Activated T-cell treated with anti-CD3 and anti-CD28 coated beads, Interleukin-2, amount 50 U/mL, for 1 hour (primary cell): ENCODE results near the gene LAMTOR1.

Experiments
- DNase-seq: peaks from one replicate; pipeline ENCODE4 v3.0.0-alpha.2; 2020

LAMTOR1 gene

DNA sequence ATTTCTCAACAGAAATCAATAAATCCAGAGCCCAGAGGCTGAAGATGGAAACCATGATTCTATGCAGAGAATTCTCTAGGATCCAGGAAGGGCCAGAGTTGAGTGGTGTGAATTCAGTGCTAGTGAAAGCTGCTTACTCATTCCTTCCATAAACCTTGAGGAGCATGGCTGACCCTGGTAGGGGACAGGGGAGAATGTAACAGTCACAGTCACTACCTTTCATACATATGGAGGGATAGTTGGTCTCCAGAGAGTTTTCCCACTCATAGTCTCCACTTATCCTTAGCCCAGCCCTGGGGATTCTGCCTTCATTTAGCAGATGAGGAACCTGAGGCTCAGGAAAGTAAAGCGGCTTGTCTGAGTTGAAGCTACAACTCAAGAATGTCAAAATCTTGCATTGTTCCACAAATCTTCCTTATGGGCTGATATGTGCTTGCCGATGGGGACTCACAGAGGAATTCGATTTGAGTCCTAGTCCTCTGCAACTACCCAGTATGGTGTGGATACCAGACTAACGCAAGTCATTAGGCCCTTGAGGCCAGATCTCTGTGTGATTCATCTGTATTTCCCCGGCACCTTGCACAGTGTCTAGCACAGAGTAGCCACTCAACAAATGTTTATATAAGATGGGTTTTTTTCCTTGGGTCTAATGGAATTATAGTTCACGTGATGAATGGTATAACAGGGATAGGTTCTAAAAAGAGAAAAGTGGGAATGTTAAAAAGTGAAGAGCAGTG lies 13.1 kb upstream of the LAMTOR1 start:
- DNase-seq = no peak

GRCh38 chr11:72114570-72114969 lies 11.5 kb upstream of the LAMTOR1 start:
- no peak for DNase-seq

GRCh38 chr11:72112978-72113808 lies 10.1 kb upstream of the LAMTOR1 start:
- no peak for DNase-seq

- DNase-seq = peak; percentile 95
Observed at GRCh38 chr11:72112143-72112977, 9.3 kb upstream of the LAMTOR1 start, which contains the start of gene ANAPC15. TSS of gene ANAPC15 (minus strand) at chr11:72112695. CDS start at chr11:72111276, 1,419 bp downstream.

- DNase-seq = no peak
Observed at GRCh38 chr11:72111300-72112142, 8.4 kb upstream of the LAMTOR1 start.

DNA sequence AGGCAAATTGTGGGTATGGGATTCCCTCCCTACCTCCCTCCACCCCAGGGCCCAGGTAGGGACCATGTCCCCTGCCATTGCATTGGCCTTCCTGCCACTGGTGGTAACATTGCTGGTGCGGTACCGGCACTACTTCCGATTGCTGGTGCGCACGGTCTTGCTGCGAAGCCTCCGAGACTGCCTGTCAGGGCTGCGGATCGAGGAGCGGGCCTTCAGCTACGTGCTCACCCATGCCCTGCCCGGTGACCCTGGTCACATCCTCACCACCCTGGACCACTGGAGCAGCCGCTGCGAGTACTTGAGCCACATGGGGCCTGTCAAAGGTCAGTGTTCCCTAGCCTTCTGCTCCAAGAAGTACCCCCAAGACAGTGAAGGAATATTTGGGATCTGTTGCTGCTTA lies 2.8 kb upstream of the LAMTOR1 start, which contains the start of gene TOMT:
Gene TOMT, plus strand, starts transcription at position 37 of the 400 bp plus-strand sequence. Its CDS starts 28 bp downstream, at position 65.
- no peak for DNase-seq

DNA sequence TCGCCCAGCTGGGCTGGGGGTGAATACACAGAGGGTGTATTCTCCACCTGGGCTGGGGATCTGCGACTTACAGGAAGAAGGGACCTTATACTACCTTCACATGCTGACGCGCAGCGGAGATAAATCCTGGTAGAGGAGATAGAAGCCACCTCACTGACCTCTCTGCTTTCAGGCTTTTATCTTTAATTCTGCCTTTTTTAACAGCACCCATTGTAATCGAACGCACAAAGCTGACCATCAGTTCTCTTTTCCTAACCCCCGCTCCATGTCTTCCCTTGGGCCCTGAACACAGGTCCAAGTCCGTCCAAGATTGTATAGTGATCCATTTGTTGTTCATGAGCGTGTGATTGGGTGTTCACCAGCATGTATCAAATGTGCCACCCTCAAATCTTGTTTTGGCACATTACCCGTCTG lies 664 bp upstream of the LAMTOR1 start:
- no peak for DNase-seq

DNA sequence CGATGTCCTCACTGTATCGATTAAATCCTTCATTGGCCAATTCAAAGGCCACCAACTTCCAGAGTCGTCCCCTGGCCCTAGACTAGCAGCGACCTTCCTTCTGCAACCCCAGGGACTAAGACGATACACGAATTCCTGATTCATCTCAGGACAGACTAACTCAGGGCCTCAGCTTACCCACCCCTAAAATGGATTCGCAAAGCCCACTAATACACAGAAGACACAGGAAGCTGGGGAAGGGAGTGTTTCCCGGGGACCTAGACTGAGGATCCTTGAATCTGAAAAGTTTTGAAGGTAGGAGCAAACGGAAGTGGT lies 509 bp downstream of the LAMTOR1 start:
- DNase-seq = no peak

DNA sequence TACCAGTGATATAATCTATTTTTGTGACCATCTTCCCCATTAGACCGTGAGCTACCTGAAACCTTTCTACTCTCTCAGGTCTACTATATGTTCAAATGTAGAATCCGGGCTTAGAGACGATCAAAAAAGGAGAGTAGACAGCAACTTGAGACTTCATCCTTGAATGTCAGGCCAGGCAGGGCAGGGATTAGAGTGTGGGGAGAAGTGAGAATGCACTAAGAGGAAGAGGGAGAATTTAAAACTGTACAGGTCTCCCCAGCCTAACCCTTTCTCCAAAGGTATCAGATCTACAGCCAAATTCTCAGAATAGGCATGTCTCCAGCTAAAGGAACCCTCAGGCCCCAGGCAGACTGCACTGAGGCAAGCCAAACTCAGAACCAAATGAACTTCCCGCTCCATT lies 935 bp downstream of the LAMTOR1 start:
- no peak for DNase-seq

GRCh38 chr11:72100462-72100861 lies 2.6 kb downstream of the LAMTOR1 start:
- no peak for DNase-seq

DNA sequence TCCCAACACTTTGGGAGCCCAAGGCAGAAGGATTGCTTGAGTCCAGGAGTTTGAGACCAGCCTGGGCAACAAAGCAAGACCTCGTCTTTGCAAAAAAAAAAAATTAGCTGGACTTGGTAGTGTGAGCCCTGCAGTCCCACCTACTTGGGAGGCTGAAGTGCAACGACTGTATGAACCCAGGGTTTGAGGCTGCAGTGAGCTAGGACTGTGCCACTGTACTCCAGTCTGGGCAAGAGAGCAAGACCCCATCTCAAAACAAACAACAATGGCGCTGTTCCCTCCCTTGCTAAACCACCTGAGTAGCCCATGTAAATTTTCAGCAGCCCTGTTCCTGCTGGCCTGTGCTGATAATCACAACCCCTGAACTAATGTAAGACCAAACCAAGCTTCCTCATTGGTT lies 3.1 kb downstream of the LAMTOR1 start:
- no peak for DNase-seq

- no peak for DNase-seq
Observed at GRCh38 chr11:72098741-72099140, 4.4 kb downstream of the LAMTOR1 start.

DNA sequence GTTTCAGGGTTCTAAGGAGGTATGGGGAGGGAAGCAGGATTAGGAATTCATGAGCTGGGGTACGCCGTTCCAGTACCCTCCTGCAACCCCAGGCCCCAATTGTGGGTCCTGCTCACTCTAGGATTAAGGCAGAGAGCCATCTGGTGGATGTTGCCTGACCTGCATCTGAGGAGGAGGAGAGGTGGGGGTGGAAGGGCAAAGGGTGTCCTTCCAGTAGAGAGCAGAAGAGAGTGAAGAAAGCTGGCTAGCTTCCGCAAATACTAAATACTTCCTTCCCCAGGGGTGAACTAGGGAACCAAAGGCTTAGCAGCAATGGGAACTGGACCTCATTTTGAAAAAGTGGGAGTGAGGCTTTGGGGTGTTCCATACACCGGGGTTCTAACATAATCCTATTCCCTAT lies 11.8 kb downstream of the LAMTOR1 start:
- DNase-seq = peak; percentile 76

DNA sequence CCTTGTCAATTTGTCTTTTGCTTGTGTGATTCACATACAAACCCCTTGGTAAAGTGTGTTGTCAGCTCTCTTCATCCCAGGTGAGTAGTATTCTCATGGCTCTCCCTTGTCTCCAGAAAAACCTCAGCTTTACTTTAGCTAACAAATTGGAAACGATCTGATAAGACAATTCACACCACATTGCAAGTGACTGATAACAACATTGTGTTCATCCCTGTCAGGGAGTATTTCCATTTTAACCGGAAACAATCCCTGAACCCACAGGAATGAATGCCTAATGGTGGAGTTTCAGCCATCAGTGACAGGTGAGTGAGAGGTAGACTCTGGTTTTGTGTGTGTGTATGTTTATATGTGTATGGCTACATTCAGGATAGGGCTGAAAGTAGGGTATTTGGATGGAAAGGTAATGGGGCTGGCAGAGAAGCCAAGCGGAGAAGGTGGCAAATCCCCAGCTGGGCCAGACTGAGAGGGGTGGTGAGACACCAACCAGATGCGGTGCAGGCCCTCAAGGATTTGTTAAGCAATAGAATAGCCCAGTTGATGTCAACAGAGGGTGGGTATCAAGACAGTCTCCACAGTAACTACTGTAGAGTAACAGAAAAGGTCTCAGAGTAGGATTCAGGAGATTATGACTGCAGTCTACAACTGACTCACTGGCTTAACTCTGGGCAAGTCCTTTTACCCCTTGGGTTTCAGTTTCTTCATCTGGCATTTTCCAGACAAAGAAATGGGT lies 14.9 kb downstream of the LAMTOR1 start:
- no peak for DNase-seq

GRCh38 chr11:72085621-72086351 lies 17.3 kb downstream of the LAMTOR1 start:
- DNase-seq = no peak

GRCh38 chr11:72084965-72085364 lies 18.1 kb downstream of the LAMTOR1 start:
- DNase-seq = no peak

DNA sequence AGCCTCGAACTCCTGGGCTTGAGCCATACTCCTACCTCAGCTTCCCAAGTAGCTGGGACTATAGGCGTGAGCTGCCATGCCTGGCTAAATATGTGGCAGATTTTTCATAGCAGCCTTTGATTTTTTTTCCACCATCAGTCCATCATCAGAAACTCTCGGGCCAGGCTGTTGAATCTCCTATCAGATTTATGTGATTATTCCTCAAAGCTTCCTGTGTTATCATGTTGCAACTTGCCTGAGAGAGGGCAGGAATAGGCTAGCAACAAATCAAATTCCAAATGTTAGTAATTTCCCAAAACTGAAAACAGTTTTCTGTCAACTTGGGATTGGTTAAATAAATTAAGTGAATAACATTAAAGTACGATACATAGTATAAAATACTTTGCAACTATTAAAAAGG lies 19.0 kb downstream of the LAMTOR1 start:
- no peak for DNase-seq

DNA sequence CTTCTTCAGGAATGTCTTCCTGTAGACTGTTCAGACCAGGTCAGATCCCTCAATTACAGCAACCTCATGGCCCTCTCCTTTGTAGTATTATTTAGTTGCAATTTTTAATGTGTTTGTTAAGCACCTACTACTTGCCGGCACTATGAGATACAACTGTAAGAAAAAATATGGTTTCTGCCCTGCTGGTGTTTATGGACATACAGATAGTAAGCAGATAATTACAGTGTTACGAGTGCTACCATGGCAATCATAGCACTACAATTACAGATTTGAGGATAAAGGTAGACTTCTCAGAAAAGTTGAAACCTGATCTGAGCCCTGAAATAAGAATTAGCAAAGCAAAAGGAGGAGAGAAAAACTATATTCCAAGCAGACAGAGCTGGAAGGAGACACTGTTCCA lies 19.7 kb downstream of the LAMTOR1 start:
- DNase-seq = no peak

DNA sequence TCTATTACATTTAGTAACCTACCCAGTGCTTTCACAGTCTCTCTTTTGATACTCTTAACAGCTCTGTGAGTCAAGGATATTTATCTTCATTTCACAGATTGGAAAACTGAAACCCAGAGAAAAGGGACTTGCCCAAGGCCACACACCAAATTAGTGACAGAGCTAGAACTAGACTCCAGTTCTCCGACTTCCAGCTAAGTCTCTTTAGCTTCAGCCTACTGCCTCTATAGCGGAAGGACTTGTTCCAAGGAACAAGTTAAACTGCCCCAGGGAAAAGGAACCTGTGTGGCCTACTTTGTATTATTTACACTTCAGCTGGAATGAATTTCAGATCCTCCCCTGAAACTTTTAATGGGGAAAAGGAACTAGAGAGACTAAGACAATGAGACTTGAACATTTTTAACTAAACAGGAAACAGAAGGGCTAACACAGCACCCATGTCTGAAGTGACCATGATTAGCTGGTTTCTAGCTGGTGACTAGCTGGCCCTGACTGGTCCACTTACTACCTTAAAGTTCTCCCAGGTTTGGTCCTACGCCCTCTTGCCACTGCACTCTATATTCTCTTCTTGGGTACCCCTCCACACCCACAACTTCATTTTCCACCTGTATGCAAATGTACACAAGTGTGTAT lies 21.2 kb downstream of the LAMTOR1 start:
- no peak for DNase-seq

DNA sequence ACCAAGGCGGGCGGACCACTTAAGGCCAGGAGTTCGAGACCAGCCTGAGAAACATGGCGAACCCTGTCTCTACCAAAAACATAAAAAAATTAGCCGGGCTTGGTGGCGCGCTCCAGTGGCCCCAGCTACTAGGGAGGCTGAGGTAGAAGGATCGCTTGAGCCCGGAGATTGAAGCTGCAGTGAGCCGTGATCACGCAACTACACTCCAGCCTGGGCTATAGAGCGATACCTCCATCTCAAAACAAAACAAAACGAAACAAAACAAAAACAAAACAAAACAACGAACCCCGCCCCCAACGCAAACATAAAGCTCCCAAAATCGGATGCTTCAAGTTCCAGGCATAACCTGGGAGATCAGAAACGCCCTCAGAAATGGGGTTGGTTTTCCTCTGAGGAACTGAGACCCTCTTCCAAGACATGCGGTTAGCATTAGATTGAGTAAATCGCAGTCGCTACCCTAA lies 21.9 kb downstream of the LAMTOR1 start:
- DNase-seq = no peak
